HEK293 (cell line): Measurements from ENCODE around the gene ECI1.

Source experiments
- EGR2 ChIP-seq: fragments of 450-650 bp; formaldehyde crosslinking; IDR thresholded peaks from 2 replicates; pipeline ENCODE4 v1.5.1; 2016; ENCODE audit warnings: low read depth, missing biosample characterization, missing genetic modification characterization
- IKZF3 ChIP-seq: fragments of 450-650 bp; IDR thresholded peaks from 2 replicates; pipeline ENCODE4 v1.5.0; 2018; ENCODE audit warnings: missing biosample characterization, mild to moderate bottlenecking, missing genetic modification characterization, moderate library complexity
- KLF8 ChIP-seq: fragments of 450-650 bp; formaldehyde crosslinking; IDR thresholded peaks from 2 replicates; pipeline ENCODE4 v1.5.1; 2016; ENCODE audit warnings: missing biosample characterization, missing genetic modification characterization
- MEIS1 ChIP-seq: sonication (generic); formaldehyde crosslinking; IDR thresholded peaks from 2 replicates; pipeline ENCODE4 v1.8.1; 2022; ENCODE audit warnings: missing genetic modification reagents, mild to moderate bottlenecking, borderline replicate concordance
- PATZ1 ChIP-seq: fragments of 450-650 bp; formaldehyde crosslinking; IDR thresholded peaks from 2 replicates; pipeline ENCODE4 v1.5.1; 2016; ENCODE audit warnings: missing biosample characterization, missing genetic modification characterization
- PRDM2 ChIP-seq: fragments of 450-650 bp; formaldehyde crosslinking; IDR thresholded peaks from 2 replicates; pipeline ENCODE4 v1.5.1; 2016; ENCODE audit warnings: missing biosample characterization, missing genetic modification characterization, borderline replicate concordance
- REPIN1 ChIP-seq: fragments of 450-650 bp; formaldehyde crosslinking; IDR thresholded peaks from 2 replicates; pipeline ENCODE4 v1.5.1; 2017; ENCODE audit warnings: missing biosample characterization, missing genetic modification characterization, low read depth
- SP7 ChIP-seq: fragments of 450-650 bp; formaldehyde crosslinking; IDR thresholded peaks from 2 replicates; pipeline ENCODE4 v1.5.1; 2016; ENCODE audit warnings: missing biosample characterization, missing genetic modification characterization
- TSHZ1 ChIP-seq: fragments of 450-650 bp; formaldehyde crosslinking; IDR thresholded peaks from 2 replicates; pipeline ENCODE4 v1.5.1; 2016; ENCODE audit warnings: missing biosample characterization, missing genetic modification characterization, borderline replicate concordance
- ZBTB44 ChIP-seq: fragments of 450-650 bp; IDR thresholded peaks from 2 replicates; pipeline ENCODE4 v1.5.1; 2018; ENCODE audit warnings: missing biosample characterization, mild to moderate bottlenecking, missing genetic modification characterization
- ZBTB7A ChIP-seq: fragments of 450-650 bp; formaldehyde crosslinking; IDR thresholded peaks from 2 replicates; pipeline ENCODE4 v1.5.1; 2016; ENCODE audit warnings: low read depth, missing biosample characterization, missing genetic modification characterization
- ZFP37 ChIP-seq: fragments of 450-650 bp; formaldehyde crosslinking; IDR thresholded peaks from 2 replicates; pipeline ENCODE4 v1.5.1; 2016; ENCODE audit warnings: missing biosample characterization, missing genetic modification characterization
- ZNF133 ChIP-seq: fragments of 450-650 bp; formaldehyde crosslinking; IDR thresholded peaks from 2 replicates; pipeline ENCODE4 v1.5.1; 2016; ENCODE audit warnings: missing biosample characterization, missing genetic modification characterization
- ZNF140 ChIP-seq: fragments of 450-650 bp; formaldehyde crosslinking; IDR thresholded peaks from 2 replicates; pipeline ENCODE4 v1.5.1; 2016; ENCODE audit warnings: missing biosample characterization, missing genetic modification characterization
- ZNF239 ChIP-seq: fragments of 450-650 bp; formaldehyde crosslinking; IDR thresholded peaks from 2 replicates; pipeline ENCODE4 v1.5.1; 2016; ENCODE audit warnings: missing biosample characterization, missing genetic modification characterization
- ZNF280C ChIP-seq: fragments of 450-650 bp; formaldehyde crosslinking; IDR thresholded peaks from 2 replicates; pipeline ENCODE4 v1.5.1; 2016; ENCODE audit warnings: missing biosample characterization, missing genetic modification characterization
- ZNF350 ChIP-seq: fragments of 450-650 bp; formaldehyde crosslinking; IDR thresholded peaks from 2 replicates; pipeline ENCODE4 v1.5.0; 2017; ENCODE audit warnings: missing biosample characterization, mild to moderate bottlenecking, missing genetic modification characterization
- ZNF449 ChIP-seq: fragments of 450-650 bp; formaldehyde crosslinking; IDR thresholded peaks from 2 replicates; pipeline ENCODE4 v1.5.1; 2017; ENCODE audit warnings: missing biosample characterization, mild to moderate bottlenecking, missing genetic modification characterization, moderate library complexity
- ZNF654 ChIP-seq: fragments of 450-650 bp; formaldehyde crosslinking; IDR thresholded peaks from 2 replicates; pipeline ENCODE4 v1.5.1; 2016; ENCODE audit warnings: low read depth, missing biosample characterization, missing genetic modification characterization
- ZNF776 ChIP-seq: fragments of 450-650 bp; formaldehyde crosslinking; IDR thresholded peaks from 2 replicates; pipeline ENCODE4 v1.5.0; 2017; ENCODE audit warnings: missing biosample characterization, missing genetic modification characterization, borderline replicate concordance
- ZNF777 ChIP-seq: fragments of 450-650 bp; formaldehyde crosslinking; IDR thresholded peaks from 2 replicates; pipeline ENCODE4 v1.5.1; 2017; ENCODE audit warnings: missing biosample characterization, missing genetic modification characterization, borderline replicate concordance

ECI1 gene

GRCh38 chr16:2223221-2223941 is 28.0 kb downstream of the ECI1 start, which contains the start of gene E4F1 (continued):
- TF ChIP-seq PRDM2 (no peak), PATZ1 (tag by site-specific recombination) (peak; percentile 59), ZNF239 (tag by site-specific recombination) (0 out of 2 replicates have a peak, but pooled peaks have one; percentile 56), ZNF140 (no peak), ZNF654 (no peak), ZBTB7A (tag by site-specific recombination) (peak; percentile 69; the same call in 1 of the 2 replicates), ZNF777 (tag by site-specific recombination) (no peak), REPIN1 (tag by site-specific recombination) (no peak), MEIS1 (CRISPR knock-in tag) (no peak), ZBTB44 (tag by site-specific recombination) (no peak), ZNF449 (no peak), KLF8 (peak; percentile 87), ZNF776 (tag by site-specific recombination) (no peak), SP7 (tag by site-specific recombination) (peak; percentile 87), EGR2 (tag by site-specific recombination) (no peak; the same call in 1 of the 2 replicates), IKZF3 (tag by site-specific recombination) (no peak), ZNF350 (tag by site-specific recombination) (no peak), ZNF133 (tag by site-specific recombination) (no peak), ZNF280C (tag by site-specific recombination) (no peak), TSHZ1 (tag by site-specific recombination) (peak; percentile 35; the same call in 1 of the 2 replicates), ZFP37 (tag by site-specific recombination) (peak; percentile 89; the same call in 1 of the 2 replicates)
